H1 (cell line): ENCODE results near the gene ATAT1. TPM values are rescaled to one million over a fixed set of nuclear protein-coding genes. Genes with fewer than 3 reads are reported as not detected.

ENCODE experiments used
- CTCF ChIA-PET: fragments of 300-600 bp; sonication (Branson Sonifier 250); formaldehyde crosslinking; loops from one replicate; lab custom pipeline; 2021; ENCODE audit not compliant: partially characterized antibody; lab: Charles Lee
- POLR2A ChIA-PET: fragments of 300-600 bp; sonication (Branson Sonifier 250); formaldehyde crosslinking; loops from one replicate; lab custom pipeline; 2021; ENCODE audit warnings: inconsistent platforms; ENCODE audit not compliant: partially characterized antibody; lab: Charles Lee
- DNase-seq, 2 experiments: peaks; one replicate each; pipeline versions ENCODE4 v3.0.0 to v3.0.0-alpha.2; 2010 to 2022; ENCODE audit warnings: low spot score in 2 of 2, low read depth in 1 of 2, mixed read lengths in 1 of 2
- FAIRE-seq: peaks from 2 replicates; lab custom pipeline; 2011; peaks lifted over from hg19 to GRCh38; lab: Jason Lieb, UNC
- H2AFZ ChIP-seq: 2 replicates; pipeline ENCODE4 v1.8.1; 2012; ENCODE audit warnings: low read length, inconsistent platforms
- H2AK5ac ChIP-seq: 2 replicates; pipeline ENCODE4 v1.6.1; 2013; ENCODE audit warnings: low read depth, low read length
- H2BK120ac ChIP-seq: replicated peaks from 2 replicates; pipeline ENCODE3; 2013; ENCODE audit warnings: low read depth, low read length, inconsistent platforms
- H2BK12ac ChIP-seq: 2 replicates; pipeline ENCODE4 v1.6.1; 2013; ENCODE audit warnings: low read depth, low read length
- H2BK15ac ChIP-seq: 2 replicates; pipeline ENCODE4 v1.6.1; 2013; ENCODE audit warnings: low read length
- H2BK20ac ChIP-seq: 2 replicates; pipeline ENCODE4 v1.6.1; 2013; ENCODE audit warnings: low read length
- H2BK5ac ChIP-seq: 2 replicates; pipeline ENCODE4 v1.6.1; 2013; ENCODE audit warnings: low read depth, low read length
- H3K14ac ChIP-seq: 2 replicates; pipeline ENCODE4 v1.6.1; 2013; ENCODE audit warnings: inconsistent platforms; ENCODE audit not compliant: insufficient read length
- H3K18ac ChIP-seq: 2 replicates; pipeline ENCODE4 v1.6.1; 2013; ENCODE audit warnings: low read length; ENCODE audit errors: extremely low read depth
- H3K23ac ChIP-seq: 2 replicates; pipeline ENCODE4 v1.6.1; 2013; ENCODE audit warnings: inconsistent platforms; ENCODE audit not compliant: insufficient read length
- H3K23me2 ChIP-seq: 2 replicates; pipeline ENCODE4 v1.6.1; 2013; ENCODE audit warnings: low read depth, low read length
- H3K27ac ChIP-seq: 2 replicates; pipeline ENCODE4 v1.6.1; 2011; ENCODE audit warnings: low read depth, low read length, inconsistent platforms
- H3K27me3 ChIP-seq, 4 experiments: replicated peaks in 1 of 4; 1 replicate in 1 of 4; 2 replicates in 3 of 4; pipeline versions ENCODE4 v1.6.1 to v1.8.1; 2011 to 2013; ENCODE audit warnings: low read length in 3 of 4, mild to moderate bottlenecking in 3 of 4, inconsistent platforms in 2 of 4, mixed read lengths in 2 of 4, moderate library complexity in 1 of 4; ENCODE audit not compliant: control insufficient read depth in 3 of 4, insufficient read depth in 3 of 4; ENCODE audit errors: extremely low read depth in 1 of 4
- H3K36me3 ChIP-seq, 4 experiments: 2 replicates each; pipeline versions ENCODE4 v1.6.1 to v1.8.1; 2011 to 2013; ENCODE audit warnings: mild to moderate bottlenecking in 4 of 4, low read length in 3 of 4, moderate library complexity in 2 of 4, control low read depth in 1 of 4, inconsistent platforms in 1 of 4; ENCODE audit not compliant: insufficient read depth in 4 of 4, control insufficient read depth in 2 of 4
- H3K4ac ChIP-seq: replicated peaks from 2 replicates; pipeline ENCODE3; 2013; ENCODE audit warnings: low read length, low read depth, mixed read lengths, inconsistent platforms; ENCODE audit not compliant: insufficient read length
- H3K4me1 ChIP-seq, 4 experiments: replicated peaks in 1 of 4; 1 replicate in 1 of 4; 2 replicates in 3 of 4; pipeline versions ENCODE4 v1.6.1 to v1.8.1; 2011 to 2013; ENCODE audit warnings: low read length in 3 of 4, inconsistent platforms in 2 of 4, mixed read lengths in 1 of 4; ENCODE audit not compliant: insufficient read depth in 4 of 4, control insufficient read depth in 3 of 4
- H3K4me2 ChIP-seq, 2 experiments: 2 replicates each; pipeline versions ENCODE4 v1.6.1 to v1.8.1; 2011 to 2013; ENCODE audit warnings: low read depth in 2 of 2, low read length in 2 of 2, control low read depth in 1 of 2, inconsistent platforms in 1 of 2, mild to moderate bottlenecking in 1 of 2; ENCODE audit not compliant: insufficient read depth in 1 of 2
- H3K4me3 ChIP-seq, 4 experiments: fragments of 200-600, 300-600 bp in 1 of 4; sonication (generic), shearing (Covaris generic), sonication (Bioruptor Twin) in 1 of 4; 2 replicates each; pipeline versions ENCODE4 v1.5.1 to v1.8.1; 2011 to 2016; ENCODE audit warnings: low read length in 4 of 4, low read depth in 3 of 4, control low read depth in 2 of 4, inconsistent platforms in 2 of 4, mild to moderate bottlenecking in 2 of 4, mixed read lengths in 1 of 4, moderate library complexity in 1 of 4; ENCODE audit not compliant: insufficient read depth in 2 of 4; ENCODE audit errors: extremely low read depth in 1 of 4
- H3K56ac ChIP-seq: replicated peaks from 2 replicates; pipeline ENCODE3; 2013; ENCODE audit warnings: low read depth, mild to moderate bottlenecking, mixed read lengths, low read length, inconsistent platforms; ENCODE audit not compliant: insufficient read length
- H3K79me1 ChIP-seq: 2 replicates; pipeline ENCODE4 v1.6.1; 2013; ENCODE audit warnings: low read depth, low read length, control low read depth
- H3K79me2 ChIP-seq, 2 experiments: 2 replicates each; pipeline versions ENCODE4 v1.6.1 to v1.8.1; 2012 to 2013; ENCODE audit warnings: low read length in 2 of 2, mild to moderate bottlenecking in 2 of 2, inconsistent platforms in 1 of 2; ENCODE audit not compliant: insufficient read depth in 2 of 2, control insufficient read depth in 1 of 2
- H3K9ac ChIP-seq, 4 experiments: replicated peaks in 1 of 4; 1 replicate in 1 of 4; 2 replicates in 3 of 4; pipeline versions ENCODE4 v1.6.1 to v1.8.1; 2011 to 2013; ENCODE audit warnings: low read depth in 3 of 4, low read length in 3 of 4, control low read depth in 2 of 4, mild to moderate bottlenecking in 2 of 4, moderate library complexity in 2 of 4, inconsistent platforms in 1 of 4; ENCODE audit errors: extremely low read depth in 1 of 4
- H3K9me3 ChIP-seq, 2 experiments: 2 replicates each; pipeline versions ENCODE4 v1.6.1 to v1.8.1; 2012 to 2013; ENCODE audit warnings: mild to moderate bottlenecking in 2 of 2, moderate library complexity in 2 of 2, control low read depth in 1 of 2, inconsistent platforms in 1 of 2, low read depth in 1 of 2, low read length in 1 of 2, mixed read lengths in 1 of 2; ENCODE audit not compliant: insufficient read depth in 2 of 2
- H4K20me1 ChIP-seq, 2 experiments: replicated peaks in 1 of 2; 2 replicates each; pipeline versions ENCODE3 to v1.8.1; 2011 to 2013; ENCODE audit warnings: inconsistent platforms in 2 of 2, low read length in 2 of 2, mild to moderate bottlenecking in 1 of 2; ENCODE audit not compliant: insufficient read depth in 2 of 2, control insufficient read depth in 1 of 2
- H4K5ac ChIP-seq: 2 replicates; pipeline ENCODE4 v1.6.1; 2013; ENCODE audit warnings: low read length, low read depth, mixed read lengths, inconsistent platforms; ENCODE audit not compliant: insufficient read length
- H4K8ac ChIP-seq: 2 replicates; pipeline ENCODE4 v1.8.0; 2013; ENCODE audit warnings: mild to moderate bottlenecking, moderate library complexity, low read length, inconsistent platforms; ENCODE audit not compliant: insufficient read depth; ENCODE audit errors: extremely low read depth
- H4K91ac ChIP-seq: replicated peaks from 2 replicates; pipeline ENCODE3; 2013; ENCODE audit warnings: low read length, mixed read lengths, inconsistent platforms; ENCODE audit not compliant: insufficient read length
- CHD1 ChIP-seq: IDR thresholded peaks from 2 replicates; pipeline ENCODE4 v1.6.1; 2012; ENCODE audit warnings: low read depth, low read length, improper control_type of control experiment
- NRF1 ChIP-seq: IDR thresholded peaks from 2 replicates; pipeline ENCODE4 v1.6.1; 2011; ENCODE audit warnings: mild to moderate bottlenecking, low read depth, low read length, improper control_type of control experiment
- POU5F1 ChIP-seq: IDR thresholded peaks from 2 replicates; pipeline ENCODE4 v1.6.1; 2011; ENCODE audit warnings: low read depth, mild to moderate bottlenecking, low read length, moderate library complexity
- TAF7 ChIP-seq: optimal IDR thresholded peaks from 2 replicates; pipeline ENCODE3; 2011; ENCODE audit warnings: low read depth, mild to moderate bottlenecking, inconsistent platforms, low read length, moderate library complexity, borderline replicate concordance
- WGBS, 2 experiments: shearing (Covaris generic) in 1 of 2; methylation state at CpG; one replicate each; pipeline versions ENCODE4 v1.1.6 to v1.1.7; 2013 to 2015; ENCODE audit warnings: low lambda C conversion rate in 2 of 2, mixed read lengths in 2 of 2, inconsistent platforms in 1 of 2, low coverage in 1 of 2, missing lambda C conversion rate in 1 of 2; ENCODE audit not compliant: insufficient replicate concordance in 2 of 2, insufficient coverage in 1 of 2, insufficient read length in 1 of 2; ENCODE audit errors: extremely low coverage in 1 of 2, missing lambda C conversion rate in 1 of 2; 5-methylcytosine and 5-hydroxymethylcytosine counted together
- polyA plus RNA-seq, 7 experiments: library from polyadenylated mRNA; depleted of rRNA in 3 of 7; stranded (reverse) in 5 of 7; unstranded in 2 of 7; fragments of >200 nt in 5 of 7; fragments of 200-250 nt in 2 of 7; gene quantifications; 1 replicate in 5 of 7; 2 replicates in 1 of 7; 4 replicates in 1 of 7; pipeline versions ENCODE4 v1.2.1 to v1.2.3, GENCODE V29; 2011 to 2013; ENCODE audit warnings: missing spikeins in 2 of 7, mixed read lengths in 2 of 7
- total RNA-seq: library from RNA; stranded (reverse); fragmentation: NEBNext Ultra II Directional; extraction: Animal tissue kit (Norgen Biotek cat#: 25700); gene quantifications from 2 replicates; pipeline ENCODE4 v1.2.1, GENCODE V29; 2021

The ATAT1 gene
- total and polyA plus RNA-seq, 2 of the 8 experiments (the other 6 are each of a cell fraction or from before 2014, with no cell fraction given) = 14.4 to 14.6 TPM

- no peak overlapping the region for H3K23ac ChIP-seq
- no peak overlapping the region for H3K4ac ChIP-seq
- no peak overlapping the region for H3K56ac ChIP-seq
- no peak overlapping the region for H4K8ac ChIP-seq
- no peak overlapping the region for H3K4me3 ChIP-seq
- FAIRE-seq (no peak), DNase-seq (no peak)
- H2AK5ac ChIP-seq = no peak overlapping the region
- no peaks in the 10 kb centered on the region for H3K27me3 ChIP-seq
- H3K4me1 ChIP-seq = no peaks in the 10 kb centered on the region
- no peak overlapping the region for H4K5ac ChIP-seq
- H3K79me1 ChIP-seq = peaks cover 2% of the 10 kb centered on the region; the same call in 1 of the 2 replicates
- no peak overlapping the region for H3K9ac ChIP-seq
- CTCF ChIA-PET = interaction anchor here (1.0 to 2.7 kb wide), 3 partner anchors 21 to 47 kb away, joined by 3 to 8 read pairs (median 3); no protein-coding TSS in a partner anchor
- H3K14ac ChIP-seq = no peak overlapping the region
- peaks cover 0 to 2% of the 10 kb centered on the region in 2 experiments; a peak in 1 of 4 replicates for H3K9me3 ChIP-seq
- H2BK5ac ChIP-seq = no peak overlapping the region
- peaks cover 0 to 5% of the 10 kb centered on the region in 2 experiments; a peak in 1 of 4 replicates for H3K79me2 ChIP-seq
- POLR2A ChIA-PET = interaction anchor here (0.9 to 27.0 kb wide), 9 partner anchors 6 to 58 kb away, joined by 3 to 712 read pairs (median 4); partner anchors contain the start of genes C6orf136, GNL1, MRPS18B and PPP1R10
- no peak overlapping the region for H3K18ac ChIP-seq
- TF ChIP-seq CHD1 (no peak), NRF1 (no peak), POU5F1 (no peak), TAF7 (no peak)
- H3K36me3 ChIP-seq = peaks cover 15 to 69% (median 46%) of the 10 kb centered on the region in 4 experiments
- H3K27ac ChIP-seq = no peak overlapping the region
- no peak overlapping the region for H2AFZ ChIP-seq
- no peak overlapping the region for H3K4me2 ChIP-seq
- peaks cover 3 to 11% of the 10 kb centered on the region in 2 experiments for H4K20me1 ChIP-seq
- no peak overlapping the region for H2BK15ac ChIP-seq
- no peaks in the 10 kb centered on the region for H3K23me2 ChIP-seq
- 85% methylated on average over 1 of the region's 1 CpG; no CpG with 5 or more reads in 1 of the 2 experiments for WGBS, 2 experiments
- H2BK12ac ChIP-seq = no peak overlapping the region
- H2BK120ac ChIP-seq = no peak overlapping the region
- no peak overlapping the region for H4K91ac ChIP-seq
- H2BK20ac ChIP-seq = no peak overlapping the region
Observed at GRCh38 chr6:30592287-30592686, 34.4 kb upstream of the ATAT1 start.
